GM23248 (cell line): Measurements from ENCODE around the gene ZFYVE9. TPM values are rescaled to one million over a fixed set of nuclear protein-coding genes. Genes with fewer than 3 reads are reported as not detected.

Experiments used
- DNase-seq: peaks from one replicate; pipeline ENCODE4 v3.0.0-alpha.2; 2015
- H2AFZ ChIP-seq: fragments of 200-600 bp; sonication (generic); 2 replicates; pipeline ENCODE4 v1.6.1; 2016; ENCODE audit warnings: antibody characterized with exemption
- H3F3A ChIP-seq: fragments of 200-600 bp; sonication (generic); 2 replicates; pipeline ENCODE4 v1.6.1; 2016; ENCODE audit warnings: mild to moderate bottlenecking, antibody characterized with exemption, mixed run types; ENCODE audit not compliant: insufficient read depth
- H3K27ac ChIP-seq: fragments of 200-600 bp; sonication (generic); 2 replicates; pipeline ENCODE4 v1.5.1; 2016; ENCODE audit warnings: mild to moderate bottlenecking
- H3K27me3 ChIP-seq: fragments of 200-600 bp; sonication (generic); replicated peaks from 2 replicates; pipeline ENCODE4 v1.6.1; 2016; ENCODE audit warnings: mild to moderate bottlenecking; ENCODE audit not compliant: insufficient read depth
- H3K36me3 ChIP-seq: fragments of 200-600 bp; sonication (generic); 2 replicates; pipeline ENCODE4 v1.6.1; 2016; ENCODE audit warnings: low read depth, mild to moderate bottlenecking
- H3K4me1 ChIP-seq: fragments of 200-600 bp; sonication (generic); 2 replicates; pipeline ENCODE4 v1.6.1; 2016; ENCODE audit warnings: mild to moderate bottlenecking; ENCODE audit not compliant: insufficient read depth
- H3K4me2 ChIP-seq: fragments of 200-600 bp; sonication (generic); one replicate; pipeline ENCODE4 v1.6.1; 2016; ENCODE audit warnings: mild to moderate bottlenecking; ENCODE audit not compliant: unreplicated experiment
- H3K4me3 ChIP-seq: fragments of 200-600 bp; sonication (generic); 2 replicates; pipeline ENCODE4 v1.5.1; 2016; ENCODE audit warnings: mild to moderate bottlenecking
- H3K79me2 ChIP-seq: fragments of 200-600 bp; sonication (generic); 2 replicates; pipeline ENCODE4 v1.6.1; 2016; ENCODE audit warnings: mild to moderate bottlenecking; ENCODE audit not compliant: insufficient read depth
- H3K9ac ChIP-seq: fragments of 200-600 bp; sonication (generic); 2 replicates; pipeline ENCODE4 v1.6.1; 2016; ENCODE audit warnings: mild to moderate bottlenecking
- H3K9me2 ChIP-seq: fragments of 200-600 bp; sonication (generic); 2 replicates; pipeline ENCODE4 v1.6.1; 2016; ENCODE audit warnings: mixed run types, mild to moderate bottlenecking, moderate library complexity; ENCODE audit not compliant: insufficient read depth
- H3K9me3 ChIP-seq: fragments of 200-600 bp; sonication (generic); one replicate; pipeline ENCODE4 v1.6.1; 2017; ENCODE audit warnings: low read depth
- H4K20me1 ChIP-seq: fragments of 200-600 bp; sonication (generic); 2 replicates; pipeline ENCODE4 v1.6.0; 2016; ENCODE audit not compliant: insufficient read depth
- EZH2 ChIP-seq: fragments of 200-600 bp; sonication (generic); IDR thresholded peaks from 2 replicates; pipeline ENCODE4 v1.6.1; 2018; ENCODE audit warnings: antibody characterized with exemption, mild to moderate bottlenecking; ENCODE audit not compliant: insufficient read depth, poor library complexity, severe bottlenecking
- EZH2phosphoT487 ChIP-seq: fragments of 200-600 bp; sonication (generic); IDR thresholded peaks from 2 replicates; pipeline ENCODE4 v1.6.1; 2018; ENCODE audit warnings: antibody characterized with exemption, moderate library complexity, mild to moderate bottlenecking, low read depth; ENCODE audit not compliant: insufficient read depth
- WGBS, 2 experiments: methylation state at CpG; one replicate each; pipeline ENCODE4 v1.1.6; 2015 to 2017; ENCODE audit warnings: low lambda C conversion rate in 2 of 2, low coverage in 1 of 2; ENCODE audit errors: missing lambda C conversion rate in 2 of 2; 5-methylcytosine and 5-hydroxymethylcytosine counted together
- in situ Hi-C: fragments of 300-500 bp; cut with MboI; formaldehyde crosslinking; loops from 2 replicates; pipeline ENCODE4 v1.15.0; 2020
- polyA plus RNA-seq: library from polyadenylated mRNA; unstranded; fragments of >200 nt; fragmentation: Nextera tagmentation; extraction: Ambion mirVana; gene quantifications from 2 replicates; pipeline ENCODE4 v1.2.1, GENCODE V29; 2016
- total RNA-seq: library from RNA; depleted of rRNA; stranded (reverse); fragments of >200 nt; shearing (Covaris generic); gene quantifications from 2 replicates; pipeline ENCODE4 v1.2.3, GENCODE V29; 2014

Gene ZFYVE9
- total and polyA plus RNA-seq, 2 experiments from 2014 or later, result 6.4 to 28.1 TPM

GRCh38 chr1:52153898-52154297 is 12.0 kb downstream of the ZFYVE9 start:
- Histone ChIP-seq H3K9me2 (no peaks in the 10 kb centered on the region), H3K27ac (no peak overlapping the region), H3K27me3 (no peaks in the 10 kb centered on the region), H4K20me1 (no peaks in the 10 kb centered on the region), H3K4me2 (no peak overlapping the region), H3F3A (peaks cover 23% of the 10 kb centered on the region), H3K36me3 (no peaks in the 10 kb centered on the region), H3K79me2 (peaks cover 91% of the 10 kb centered on the region), H3K9me3 (no peaks in the 10 kb centered on the region), H3K9ac (no peak overlapping the region), H3K4me3 (no peak overlapping the region), H2AFZ (no peak overlapping the region), H3K4me1 (peaks cover 6% of the 10 kb centered on the region; the same call in 1 of the 2 replicates)
- TF ChIP-seq EZH2 (no peak), EZH2phosphoT487 (no peak)
- in situ Hi-C loops, result no loop called here
- no peak for DNase-seq

- no peak overlapping the region for H2AFZ ChIP-seq
- peaks cover 88% of the 10 kb centered on the region for H3K79me2 ChIP-seq
- H3K9ac ChIP-seq, result no peak overlapping the region
- H3K4me1 ChIP-seq, result peaks cover 17% of the 10 kb centered on the region
- no peaks in the 10 kb centered on the region for H3K9me3 ChIP-seq
- H3K36me3 ChIP-seq, result no peaks in the 10 kb centered on the region
- peaks cover 23% of the 10 kb centered on the region for H3F3A ChIP-seq
- H3K27ac ChIP-seq, result no peak overlapping the region
- H3K4me2 ChIP-seq, result no peak overlapping the region
- H3K4me3 ChIP-seq, result no peak overlapping the region
- no peaks in the 10 kb centered on the region for H4K20me1 ChIP-seq
- H3K27me3 ChIP-seq, result no peaks in the 10 kb centered on the region
- 57 to 65% methylated on average over 3 of the region's 3 CpGs for WGBS, 2 experiments
- TF ChIP-seq EZH2phosphoT487 (no peak), EZH2 (no peak)
- H3K9me2 ChIP-seq, result no peaks in the 10 kb centered on the region
- in situ Hi-C loops, result no loop called here
- DNase-seq, result no peak
These were observed 14.6 kb downstream of the ZFYVE9 start for GRCh38 chr1:52156460-52156859.

GRCh38 chr1:52157582-52157981 is 15.7 kb downstream of the ZFYVE9 start:
- Histone ChIP-seq H3K4me2 (no peak overlapping the region), H3K4me1 (peaks cover 17% of the 10 kb centered on the region), H3K9ac (no peak overlapping the region), H3F3A (peaks cover 18% of the 10 kb centered on the region), H3K36me3 (no peaks in the 10 kb centered on the region), H2AFZ (no peak overlapping the region), H3K27ac (no peak overlapping the region), H3K4me3 (no peak overlapping the region), H3K9me3 (no peaks in the 10 kb centered on the region), H3K79me2 (peaks cover 88% of the 10 kb centered on the region), H3K27me3 (no peaks in the 10 kb centered on the region), H3K9me2 (no peaks in the 10 kb centered on the region), H4K20me1 (no peaks in the 10 kb centered on the region)
- WGBS, 2 experiments, result 92 to 100% methylated on average over 2 of the region's 2 CpGs
- DNase-seq, result peak; percentile 64
- no peak for TF ChIP-seq EZH2
- in situ Hi-C loops, result no loop called here

- no peaks in the 10 kb centered on the region for H3K9me2 ChIP-seq
- H4K20me1 ChIP-seq, result no peaks in the 10 kb centered on the region
- H3F3A ChIP-seq, result peaks cover 13% of the 10 kb centered on the region
- WGBS, 2 experiments, result 95 to 98% methylated on average over 4 of the region's 4 CpGs
- DNase-seq, result no peak
- TF ChIP-seq EZH2, result no peak
- no peak for TF ChIP-seq EZH2phosphoT487
- H3K36me3 ChIP-seq, result no peaks in the 10 kb centered on the region
- in situ Hi-C loops, result no loop called here
- no peaks in the 10 kb centered on the region for H3K9me3 ChIP-seq
- no peak overlapping the region for H3K4me2 ChIP-seq
- H3K79me2 ChIP-seq, result peaks cover 91% of the 10 kb centered on the region
- no peaks in the 10 kb centered on the region for H3K27me3 ChIP-seq
- H3K4me3 ChIP-seq, result no peak overlapping the region
- H2AFZ ChIP-seq, result no peak overlapping the region
- peaks cover 17% of the 10 kb centered on the region for H3K4me1 ChIP-seq
- no peak overlapping the region for H3K27ac ChIP-seq
- H3K9ac ChIP-seq, result no peak overlapping the region
These were observed 16.3 kb downstream of the ZFYVE9 start for GRCh38 chr1:52158218-52158617.

GRCh38 chr1:52159033-52159789 is 17.3 kb downstream of the ZFYVE9 start:
- Histone ChIP-seq H3F3A (0 out of 2 replicates have a peak, but pooled peaks cover 3% of the 10 kb centered on the region), H3K27ac (peak overlapping the region; percentile 60), H3K9me3 (no peaks in the 10 kb centered on the region), H3K9me2 (no peaks in the 10 kb centered on the region), H3K4me3 (no peak overlapping the region), H3K36me3 (no peaks in the 10 kb centered on the region), H3K79me2 (peaks cover 90% of the 10 kb centered on the region), H4K20me1 (0 out of 2 replicates have a peak, but pooled peaks cover 3% of the 10 kb centered on the region), H3K4me2 (no peak overlapping the region), H3K9ac (no peak overlapping the region), H3K27me3 (no peaks in the 10 kb centered on the region), H3K4me1 (peaks cover 17% of the 10 kb centered on the region), H2AFZ (peak overlapping the region; percentile 43; the same call in 1 of the 2 replicates)
- DNase-seq, result peak; percentile 84
- in situ Hi-C loops, result no loop called here
- no peak for TF ChIP-seq EZH2phosphoT487
- TF ChIP-seq EZH2, result no peak
- 93 to 94% methylated on average over 10 of the region's 10 CpGs for WGBS, 2 experiments
